IMR-90 (cell line): ENCODE measurements around the gene CYSRT1. TPM values are rescaled to one million over a fixed set of nuclear protein-coding genes. Genes with fewer than 3 reads are reported as not detected.
A peak's percentile ranks its signal among the peaks of the same experiment; 100 is the strongest.

Source experiments
- ATAC-seq: fragments of 200-7000 bp; cut with Tn5 transposase; 2 replicates; pipeline ENCODE4 v1.9.1; 2020; ENCODE audit warnings: low read depth, mild to moderate bottlenecking, moderate library complexity
- BruUV-seq: library from RNA; stranded (reverse); fragments of 400-500 nt; replicated peaks from 2 replicates; lab custom pipeline; 2021; lab: Mats Ljungman, UMichigan
- CTCF ChIA-PET: fragments of 300-600 bp; formaldehyde crosslinking; extraction: SDS; loops from one replicate; lab custom pipeline; 2021; ENCODE audit warnings: antibody characterized with exemption; lab: Yijun Ruan, JAX
- POLR2A ChIA-PET: fragments of 300-600 bp; sonication (Branson Sonifier 250); formaldehyde crosslinking; loops from one replicate; lab custom pipeline; 2022; ENCODE audit warnings: antibody characterized with exemption; ENCODE audit not compliant: unreplicated experiment; lab: Charles Lee
- DNase-seq: peaks from one replicate; pipeline ENCODE4 v3.0.0; 2013
- H2AFZ ChIP-seq: replicated peaks from 2 replicates; pipeline ENCODE3; 2013; ENCODE audit warnings: low read length, mild to moderate bottlenecking; ENCODE audit not compliant: poor library complexity
- H2AK5ac ChIP-seq: 2 replicates; pipeline ENCODE4 v1.6.1; 2013; ENCODE audit warnings: low read depth, low read length, inconsistent platforms
- H2AK9ac ChIP-seq: replicated peaks from 2 replicates; pipeline ENCODE3; 2013; ENCODE audit warnings: mild to moderate bottlenecking, low read depth, low read length, moderate library complexity; ENCODE audit not compliant: poor library complexity
- H2BK120ac ChIP-seq: 2 replicates; pipeline ENCODE4 v1.6.1; 2013; ENCODE audit warnings: low read depth, low read length, inconsistent platforms
- H2BK15ac ChIP-seq: 3 replicates; pipeline ENCODE4 v1.6.1; 2013; ENCODE audit warnings: low read depth, low read length, inconsistent platforms
- H2BK20ac ChIP-seq: 2 replicates; pipeline ENCODE4 v1.6.1; 2013; ENCODE audit warnings: low read depth, mild to moderate bottlenecking, inconsistent platforms, low read length, moderate library complexity
- H2BK5ac ChIP-seq: 2 replicates; pipeline ENCODE4 v1.6.1; 2013; ENCODE audit warnings: mild to moderate bottlenecking, low read depth, low read length, inconsistent platforms; ENCODE audit not compliant: poor library complexity, severe bottlenecking
- H3K14ac ChIP-seq: replicated peaks from 2 replicates; pipeline ENCODE4 v1.6.1; 2013; ENCODE audit warnings: low read depth, low read length, inconsistent platforms
- H3K18ac ChIP-seq: 2 replicates; pipeline ENCODE4 v1.6.1; 2013; ENCODE audit warnings: low read depth, low read length, control low read depth
- H3K23ac ChIP-seq: 2 replicates; pipeline ENCODE4 v1.6.1; 2013; ENCODE audit warnings: low read depth, low read length, inconsistent platforms
- H3K27ac ChIP-seq: 2 replicates; pipeline ENCODE4 v1.5.1; 2013; ENCODE audit warnings: mild to moderate bottlenecking, control low read depth, low read length; ENCODE audit not compliant: insufficient read depth
- H3K27me3 ChIP-seq: 2 replicates; pipeline ENCODE4 v1.6.1; 2013; ENCODE audit warnings: low read length; ENCODE audit not compliant: control insufficient read depth, insufficient read depth
- H3K36me3 ChIP-seq: 2 replicates; pipeline ENCODE4 v1.6.1; 2013; ENCODE audit warnings: low read length, mixed read lengths; ENCODE audit not compliant: control insufficient read depth, insufficient read depth
- H3K4ac ChIP-seq: 2 replicates; pipeline ENCODE4 v1.6.1; 2013; ENCODE audit warnings: low read depth, low read length, inconsistent platforms
- H3K4me1 ChIP-seq: 2 replicates; pipeline ENCODE4 v1.6.1; 2013; ENCODE audit warnings: low read length, mixed read lengths; ENCODE audit not compliant: control insufficient read depth, insufficient read depth
- H3K4me2 ChIP-seq: 2 replicates; pipeline ENCODE4 v1.6.1; 2013; ENCODE audit warnings: low read depth, mild to moderate bottlenecking, control low read depth, low read length, moderate library complexity
- H3K4me3 ChIP-seq: 2 replicates; pipeline ENCODE4 v1.5.1; 2013; ENCODE audit warnings: low read depth, mild to moderate bottlenecking, control low read depth, low read length, moderate library complexity; ENCODE audit not compliant: insufficient read depth
- H3K56ac ChIP-seq: 2 replicates; pipeline ENCODE4 v1.6.1; 2013; ENCODE audit warnings: low read length, inconsistent platforms; ENCODE audit not compliant: insufficient read depth; ENCODE audit errors: extremely low read depth
- H3K79me1 ChIP-seq, 2 experiments: 2 replicates each; pipeline ENCODE4 v1.6.1; 2013; ENCODE audit warnings: low read length in 2 of 2, inconsistent platforms in 1 of 2, low read depth in 1 of 2
- H3K9ac ChIP-seq: 2 replicates; pipeline ENCODE4 v1.6.1; 2013; ENCODE audit warnings: low read depth, low read length, control low read depth
- H3K9me1 ChIP-seq: 2 replicates; pipeline ENCODE4 v1.6.1; 2013; ENCODE audit warnings: low read length, inconsistent platforms; ENCODE audit not compliant: insufficient read depth
- H3K9me3 ChIP-seq: 2 replicates; pipeline ENCODE4 v1.6.1; 2013; ENCODE audit warnings: low read length; ENCODE audit not compliant: control insufficient read depth, insufficient read depth
- H4K20me1 ChIP-seq: 2 replicates; pipeline ENCODE4 v1.6.1; 2013; ENCODE audit warnings: low read length, inconsistent platforms; ENCODE audit not compliant: insufficient read depth
- H4K5ac ChIP-seq: 2 replicates; pipeline ENCODE4 v1.6.1; 2013; ENCODE audit warnings: mild to moderate bottlenecking, low read depth, low read length, control low read depth
- H4K8ac ChIP-seq, 2 experiments: 2 replicates each; pipeline ENCODE4 v1.6.1; 2013; ENCODE audit warnings: low read depth in 2 of 2, low read length in 2 of 2, control low read depth in 1 of 2, inconsistent platforms in 1 of 2
- H4K91ac ChIP-seq: 2 replicates; pipeline ENCODE4 v1.6.1; 2013; ENCODE audit warnings: low read depth, low read length, inconsistent platforms; ENCODE audit not compliant: insufficient read depth
- BHLHE40 ChIP-seq: fragments of 150-350 bp; IDR thresholded peaks from 2 replicates; pipeline ENCODE4 v1.6.1; 2016; ENCODE audit warnings: mild to moderate bottlenecking, low read depth, low read length
- CEBPB ChIP-seq: IDR thresholded peaks from 2 replicates; pipeline ENCODE4 v1.6.1; 2012; ENCODE audit warnings: low read depth, low read length, improper control_type of control experiment
- CHD1 ChIP-seq: IDR thresholded peaks from 2 replicates; pipeline ENCODE4 v1.6.1; 2012; ENCODE audit warnings: low read depth, low read length, improper control_type of control experiment
- CTCF ChIP-seq: conservative IDR thresholded peaks from 2 replicates; pipeline ENCODE4 v1.5.1; 2012; ENCODE audit warnings: mild to moderate bottlenecking, low read depth, low read length, improper control_type of control experiment
- ELK1 ChIP-seq: fragments of 150-350 bp; IDR thresholded peaks from 2 replicates; pipeline ENCODE4 v1.6.1; 2016; ENCODE audit warnings: low read depth, mild to moderate bottlenecking, low read length, moderate library complexity, borderline replicate concordance
- FOS ChIP-seq: fragments of 150-350 bp; IDR thresholded peaks from 2 replicates; pipeline ENCODE4 v1.6.1; 2016; ENCODE audit warnings: low read depth, low read length
- MAFK ChIP-seq: IDR thresholded peaks from 2 replicates; pipeline ENCODE4 v1.6.1; 2012; ENCODE audit warnings: low read depth, low read length, improper control_type of control experiment
- MAZ ChIP-seq: IDR thresholded peaks from 2 replicates; pipeline ENCODE4 v1.6.1; 2012; ENCODE audit warnings: low read depth, mild to moderate bottlenecking, low read length, improper control_type of control experiment, moderate library complexity, borderline replicate concordance
- MXI1 ChIP-seq: IDR thresholded peaks from 2 replicates; pipeline ENCODE4 v1.6.1; 2012; ENCODE audit warnings: low read depth, mild to moderate bottlenecking, low read length, moderate library complexity, borderline replicate concordance
- NFE2L2 ChIP-seq: fragments of 150-350 bp; IDR thresholded peaks from 2 replicates; pipeline ENCODE4 v1.6.1; 2016; ENCODE audit warnings: low read depth, mild to moderate bottlenecking, low read length
- POLR2A ChIP-seq: IDR thresholded peaks from 2 replicates; pipeline ENCODE4 v1.6.1; 2012; ENCODE audit warnings: mild to moderate bottlenecking, low read depth, low read length
- RAD21 ChIP-seq: IDR thresholded peaks from 2 replicates; pipeline ENCODE4 v1.6.1; 2012; ENCODE audit warnings: low read length, improper control_type of control experiment
- RCOR1 ChIP-seq: IDR thresholded peaks from 2 replicates; pipeline ENCODE4 v1.6.1; 2012; ENCODE audit warnings: mild to moderate bottlenecking, low read length, improper control_type of control experiment; ENCODE audit not compliant: insufficient replicate concordance
- RFX5 ChIP-seq: IDR thresholded peaks from 2 replicates; pipeline ENCODE4 v1.8.0; 2012; ENCODE audit warnings: low read depth, mild to moderate bottlenecking, low read length, moderate library complexity
- SMC3 ChIP-seq: fragments of 150-350 bp; IDR thresholded peaks from 2 replicates; pipeline ENCODE4 v1.6.1; 2016; ENCODE audit warnings: low read depth, mild to moderate bottlenecking, antibody characterized with exemption, low read length, moderate library complexity
- USF2 ChIP-seq: fragments of 150-350 bp; IDR thresholded peaks from 2 replicates; pipeline ENCODE4 v1.6.1; 2017; ENCODE audit warnings: mild to moderate bottlenecking, antibody characterized with exemption, low read length, low read depth
- WGBS, 2 experiments: methylation state at CpG; one replicate each; pipeline versions ENCODE4 v1.1.5 to v1.1.7; 2013; ENCODE audit warnings: missing lambda C conversion rate in 2 of 2; ENCODE audit not compliant: insufficient read length in 1 of 2; ENCODE audit errors: extremely low coverage in 2 of 2; 5-methylcytosine and 5-hydroxymethylcytosine counted together
- dilution Hi-C: fragments of 300-500 bp; cut with HindIII; formaldehyde crosslinking; loops from one replicate; pipeline ENCODE4 v1.14.3; 2018; ENCODE audit warnings: low sequenced_read_pairs; ENCODE audit not compliant: unreplicated experiment
- in situ Hi-C: fragments of 300-500 bp; cut with MboI; formaldehyde crosslinking; loops from 3 replicates; pipeline ENCODE4 v1.14.3; 2019; ENCODE audit warnings: low sequenced_read_pairs, inconsistent platforms, mixed read lengths
- intact Hi-C: fragments of 100-400 bp; cut with micrococcal nuclease; formaldehyde crosslinking; loops from 2 replicates; pipeline ENCODE4 v1.10.0; 2022
- polyA plus RNA-seq, 3 experiments: library from polyadenylated mRNA; depleted of rRNA; stranded (reverse); fragments of >200 nt; gene quantifications; 2 replicates each; pipeline ENCODE4 v1.2.3, GENCODE V29; 2012; ENCODE audit warnings: low replicate concordance in 1 of 3
- total RNA-seq: library from RNA; depleted of rRNA; stranded (reverse); fragments of >200 nt; gene quantifications from 2 replicates; pipeline ENCODE4 v1.2.3, GENCODE V29; 2012

Gene CYSRT1
- total and polyA plus RNA-seq, 2 of the 4 experiments (the other 2 are of a cell fraction) = 0.18 to 0.84 TPM

- Histone ChIP-seq H3K14ac (no peak overlapping the region), H2BK15ac (no peak overlapping the region), H3K4ac (no peak overlapping the region), H3K4me3 (no peak overlapping the region), H2AK9ac (peak overlapping the region; percentile 89), H4K91ac (no peak overlapping the region), H3K9me1 (no peaks in the 10 kb centered on the region), H3K4me2 (no peak overlapping the region), H3K79me1 (peaks cover 8 to 30% of the 10 kb centered on the region in 2 experiments; a peak in 3 of 4 replicates), H3K9me3 (no peaks in the 10 kb centered on the region), H2BK5ac (no peak overlapping the region), H2AK5ac (peak overlapping the region; percentile 73; the same call in 1 of the 2 replicates), H3K23ac (no peak overlapping the region), H3K27me3 (no peaks in the 10 kb centered on the region), H4K20me1 (peaks cover 11% of the 10 kb centered on the region), H3K56ac (no peak overlapping the region), H3K9ac (no peak overlapping the region), H2AFZ (peak overlapping the region; percentile 63), H3K36me3 (peaks cover 1% of the 10 kb centered on the region), H4K5ac (no peak overlapping the region), H4K8ac (no peak overlapping the region), H2BK20ac (no peak overlapping the region), H2BK120ac (no peak overlapping the region), H3K18ac (no peak overlapping the region), H3K4me1 (peaks cover 5% of the 10 kb centered on the region; the same call in 1 of the 2 replicates), H3K27ac (no peak overlapping the region)
- in situ Hi-C loops = no loop called here
- DNase-seq (no peak), ATAC-seq (no peak)
- ChIA-PET CTCF (interaction anchor here (0.6 to 1.0 kb wide), 7 partner anchors 10 to 154 kb away, joined by 3 to 6 read pairs (median 3); partner anchors contain the start of genes DPP7 and RNF224), POLR2A (interaction anchor here (0.6 kb wide), 1 partner anchor 24 kb away, joined by 3 read pairs; no protein-coding TSS in a partner anchor)
- WGBS, 2 experiments = 56% methylated on average over 7 of the region's 11 CpGs; no CpG with 5 or more reads in 1 of the 2 experiments
- intact Hi-C loops = no loop called here
- TF ChIP-seq RFX5 (no peak), RCOR1 (no peak), MAFK (no peak), CTCF (no peak), BHLHE40 (no peak), MXI1 (no peak), MAZ (no peak), POLR2A (no peak), USF2 (no peak), FOS (no peak), ELK1 (no peak), RAD21 (no peak), CEBPB (no peak), SMC3 (no peak), NFE2L2 (no peak), CHD1 (no peak)
- BruUV-seq = no TSS peak
- dilution Hi-C loops = no loop called here
These were observed 12.0 kb downstream of the CYSRT1 start for GRCh38 chr9:137236936-137237421.
